ENCODE data around the gene GNG7. TPM values are rescaled to one million over a fixed set of nuclear protein-coding genes. Genes with fewer than 3 reads are reported as not detected.

GNG7 gene
- polyA plus RNA-seq, 1 of the 3 experiments (the other 2 are of a cell fraction), result 2.2 TPM

DNA sequence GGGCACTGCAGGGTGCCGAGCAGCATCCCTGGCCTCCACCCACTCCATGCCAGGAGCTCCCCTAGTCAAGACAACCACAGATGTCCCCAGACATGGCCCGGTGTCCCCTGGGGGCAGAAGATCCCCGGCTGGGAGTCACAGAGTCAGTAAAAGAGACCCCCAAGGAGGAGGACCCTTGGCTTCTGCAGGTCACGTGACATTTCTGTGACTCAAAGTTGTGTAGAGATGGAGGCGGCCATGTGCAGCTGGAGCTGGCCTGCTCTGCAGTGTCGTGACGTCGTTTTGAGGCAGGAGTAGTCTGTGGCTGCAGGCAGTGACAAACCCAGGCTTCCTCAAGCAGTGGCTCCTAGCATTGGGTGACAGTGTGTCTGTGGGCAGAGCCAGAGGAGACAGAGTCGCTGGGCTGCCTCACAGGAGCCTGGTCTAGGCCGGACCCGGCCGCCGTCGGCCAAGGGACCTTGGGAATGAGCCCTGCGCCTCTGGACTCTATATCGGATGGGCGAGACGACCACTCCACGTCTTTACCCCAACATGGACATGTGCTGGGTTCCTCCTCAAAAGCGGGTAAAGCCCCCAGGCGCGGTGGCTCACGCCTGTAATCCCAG is 26.4 kb upstream of the GNG7 start:
- peak; percentile 33 for DNase-seq
- Histone ChIP-seq H3K27me3 (ENCODE audit: insufficient read depth) (no peaks in the 10 kb centered on the region), H3K4me1 (ENCODE audit: control insufficient read depth in 1 of 2, insufficient read depth in 2 of 2, low read depth in 1 of 2, low read length in 1 of 2) (peaks cover 0 to 11% of the 10 kb centered on the region in 2 experiments; a peak in 1 of 4 replicates), H3K9ac (no peak overlapping the region), H4K20me1 (ENCODE audit: insufficient read depth) (no peaks in the 10 kb centered on the region), H2AFZ (ENCODE audit: low read depth) (no peak overlapping the region), H3K27ac (ENCODE audit: low read depth in 2 of 2, low read length in 1 of 2) (no peak overlapping the region), H3F3A (replicated peaks; ENCODE audit: insufficient read depth) (no peaks in the 10 kb centered on the region), H3K79me2 (ENCODE audit: insufficient read depth) (no peaks in the 10 kb centered on the region), H3K4me2 (no peak overlapping the region), H3K36me3 (replicated peaks in 1 of 2; ENCODE audit: control insufficient read depth in 1 of 2, insufficient read depth in 2 of 2, low read length in 1 of 2) (peaks cover 0 to 5% of the 10 kb centered on the region in 2 experiments), H3K4me3 (ENCODE audit: low read depth in 2 of 2, low read length in 1 of 2) (no peak overlapping the region), H3K9me3 (no peaks in the 10 kb centered on the region), H3K9me2 (no peaks in the 10 kb centered on the region)
- POLR2A ChIA-PET, result interaction anchor here (0.5 to 2.2 kb wide), 2 partner anchors 10 to 670 kb away, joined by 3 to 7 read pairs; no protein-coding TSS in a partner anchor
- WGBS (ENCODE audit: low lambda C conversion rate), result 76% methylated on average over 15 of the region's 23 CpGs
- TF ChIP-seq, protein P1, sequence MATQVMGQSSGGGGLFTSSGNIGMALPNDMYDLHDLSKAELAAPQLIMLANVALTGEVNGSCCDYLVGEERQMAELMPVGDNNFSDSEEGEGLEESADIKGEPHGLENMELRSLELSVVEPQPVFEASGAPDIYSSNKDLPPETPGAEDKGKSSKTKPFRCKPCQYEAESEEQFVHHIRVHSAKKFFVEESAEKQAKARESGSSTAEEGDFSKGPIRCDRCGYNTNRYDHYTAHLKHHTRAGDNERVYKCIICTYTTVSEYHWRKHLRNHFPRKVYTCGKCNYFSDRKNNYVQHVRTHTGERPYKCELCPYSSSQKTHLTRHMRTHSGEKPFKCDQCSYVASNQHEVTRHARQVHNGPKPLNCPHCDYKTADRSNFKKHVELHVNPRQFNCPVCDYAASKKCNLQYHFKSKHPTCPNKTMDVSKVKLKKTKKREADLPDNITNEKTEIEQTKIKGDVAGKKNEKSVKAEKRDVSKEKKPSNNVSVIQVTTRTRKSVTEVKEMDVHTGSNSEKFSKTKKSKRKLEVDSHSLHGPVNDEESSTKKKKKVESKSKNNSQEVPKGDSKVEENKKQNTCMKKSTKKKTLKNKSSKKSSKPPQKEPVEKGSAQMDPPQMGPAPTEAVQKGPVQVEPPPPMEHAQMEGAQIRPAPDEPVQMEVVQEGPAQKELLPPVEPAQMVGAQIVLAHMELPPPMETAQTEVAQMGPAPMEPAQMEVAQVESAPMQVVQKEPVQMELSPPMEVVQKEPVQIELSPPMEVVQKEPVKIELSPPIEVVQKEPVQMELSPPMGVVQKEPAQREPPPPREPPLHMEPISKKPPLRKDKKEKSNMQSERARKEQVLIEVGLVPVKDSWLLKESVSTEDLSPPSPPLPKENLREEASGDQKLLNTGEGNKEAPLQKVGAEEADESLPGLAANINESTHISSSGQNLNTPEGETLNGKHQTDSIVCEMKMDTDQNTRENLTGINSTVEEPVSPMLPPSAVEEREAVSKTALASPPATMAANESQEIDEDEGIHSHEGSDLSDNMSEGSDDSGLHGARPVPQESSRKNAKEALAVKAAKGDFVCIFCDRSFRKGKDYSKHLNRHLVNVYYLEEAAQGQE (IDR thresholded peaks at IDR 0.05; ENCODE audit: low read depth, low read length), result no peak
- CTCF ChIA-PET, result interaction anchor here (1.2 to 3.9 kb wide), 4 partner anchors 20 to 92 kb away, joined by 4 to 19 read pairs (median 7); no protein-coding TSS in a partner anchor

DNA sequence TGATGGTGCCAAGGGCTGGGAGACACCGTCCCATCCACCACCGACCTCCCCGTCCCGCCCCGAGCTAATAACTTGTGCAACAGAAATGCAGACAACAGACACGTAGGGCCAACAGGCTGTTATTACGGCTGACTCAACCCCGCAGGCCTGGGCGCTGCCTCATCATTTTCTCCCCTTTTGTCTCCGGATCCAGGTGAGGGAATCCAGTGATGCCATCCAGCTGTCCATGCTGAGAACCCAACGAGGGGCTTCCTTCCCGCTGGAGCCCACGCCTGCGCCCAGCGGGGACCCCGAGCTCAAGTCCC is 25.1 kb upstream of the GNG7 start:
- Histone ChIP-seq H3K36me3 (replicated peaks in 1 of 2; ENCODE audit: control insufficient read depth in 1 of 2, insufficient read depth in 2 of 2, low read length in 1 of 2) (no peaks in the 10 kb centered on the region), H3K9ac (no peak overlapping the region), H3K4me3 (ENCODE audit: low read depth in 2 of 2, low read length in 1 of 2) (no peak overlapping the region), H2AFZ (ENCODE audit: low read depth) (no peak overlapping the region), H3K4me1 (ENCODE audit: control insufficient read depth in 1 of 2, insufficient read depth in 2 of 2, low read depth in 1 of 2, low read length in 1 of 2) (peaks cover 4 to 11% of the 10 kb centered on the region in 2 experiments; a peak in 2 of 4 replicates), H4K20me1 (ENCODE audit: insufficient read depth) (no peaks in the 10 kb centered on the region), H3K9me2 (no peaks in the 10 kb centered on the region), H3K79me2 (ENCODE audit: insufficient read depth) (no peaks in the 10 kb centered on the region), H3F3A (replicated peaks; ENCODE audit: insufficient read depth) (no peaks in the 10 kb centered on the region), H3K27me3 (ENCODE audit: insufficient read depth) (no peaks in the 10 kb centered on the region), H3K9me3 (no peaks in the 10 kb centered on the region), H3K4me2 (no peak overlapping the region), H3K27ac (ENCODE audit: low read depth in 2 of 2, low read length in 1 of 2) (no peak overlapping the region)
- POLR2A ChIA-PET, result interaction anchor here (1.3 to 2.2 kb wide), 2 partner anchors 11 kb away, joined by 3 to 7 read pairs; no protein-coding TSS in a partner anchor
- WGBS (ENCODE audit: low lambda C conversion rate), result 50% methylated on average over 11 of the region's 16 CpGs
- CTCF ChIA-PET, result interaction anchor here (0.7 to 3.9 kb wide), 7 partner anchors 12 to 254 kb away, joined by 3 to 19 read pairs (median 4); partner anchors contain the start of gene SLC39A3
- TF ChIP-seq, protein P2, sequence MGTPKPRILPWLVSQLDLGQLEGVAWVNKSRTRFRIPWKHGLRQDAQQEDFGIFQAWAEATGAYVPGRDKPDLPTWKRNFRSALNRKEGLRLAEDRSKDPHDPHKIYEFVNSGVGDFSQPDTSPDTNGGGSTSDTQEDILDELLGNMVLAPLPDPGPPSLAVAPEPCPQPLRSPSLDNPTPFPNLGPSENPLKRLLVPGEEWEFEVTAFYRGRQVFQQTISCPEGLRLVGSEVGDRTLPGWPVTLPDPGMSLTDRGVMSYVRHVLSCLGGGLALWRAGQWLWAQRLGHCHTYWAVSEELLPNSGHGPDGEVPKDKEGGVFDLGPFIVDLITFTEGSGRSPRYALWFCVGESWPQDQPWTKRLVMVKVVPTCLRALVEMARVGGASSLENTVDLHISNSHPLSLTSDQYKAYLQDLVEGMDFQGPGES (IDR thresholded peaks at IDR 0.05; ENCODE audit: low read depth, low read length), result no peak
- TF ChIP-seq EP300 (IDR thresholded peaks at IDR 0.05; ENCODE audit: borderline replicate concordance in 1 of 2, low read depth in 1 of 2, low read length in 1 of 2), result no peak
- DNase-seq, result peak; percentile 49
